ENCODE results near the gene CAMK2D.
"Not testable (repeated sequence)": the region's sequence is repeated elsewhere in the genome, so short reads cannot be mapped to it uniquely, and the experiment has no call there.

Gene CAMK2D

DNA sequence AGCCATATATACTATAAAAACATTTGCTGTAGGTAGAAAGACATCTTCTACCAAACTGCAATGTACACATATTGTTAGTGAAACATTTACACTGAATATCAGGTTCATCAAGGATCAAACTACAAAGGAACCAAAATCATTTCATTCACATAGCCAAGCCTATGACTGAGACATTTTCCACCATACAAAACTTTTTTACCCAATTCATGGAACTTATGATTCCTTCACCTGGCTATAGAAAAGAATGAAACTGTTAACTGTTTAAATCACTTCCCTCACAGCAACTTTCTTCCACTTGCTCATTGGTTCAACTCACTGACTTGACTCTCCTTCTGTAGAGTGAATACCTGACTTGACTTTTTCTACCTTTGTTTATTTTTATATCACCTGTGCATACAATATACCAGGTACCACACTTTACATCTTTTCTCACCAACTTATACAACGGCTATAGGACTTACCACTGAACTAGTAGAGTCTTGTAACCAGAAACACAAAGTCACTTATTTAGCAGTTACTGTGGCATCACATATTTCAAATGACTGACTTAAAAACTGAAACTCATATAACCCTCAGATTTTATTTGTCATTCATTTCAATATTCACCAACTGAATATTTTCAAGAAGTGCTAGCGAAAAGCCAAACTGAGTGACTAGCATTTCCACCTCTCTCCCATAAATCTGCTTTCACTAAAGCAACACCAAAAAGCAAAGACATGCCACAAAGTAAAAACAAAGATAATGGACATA lies 30.9 kb downstream of the CAMK2D start:
- DNase-seq = no peak

DNA sequence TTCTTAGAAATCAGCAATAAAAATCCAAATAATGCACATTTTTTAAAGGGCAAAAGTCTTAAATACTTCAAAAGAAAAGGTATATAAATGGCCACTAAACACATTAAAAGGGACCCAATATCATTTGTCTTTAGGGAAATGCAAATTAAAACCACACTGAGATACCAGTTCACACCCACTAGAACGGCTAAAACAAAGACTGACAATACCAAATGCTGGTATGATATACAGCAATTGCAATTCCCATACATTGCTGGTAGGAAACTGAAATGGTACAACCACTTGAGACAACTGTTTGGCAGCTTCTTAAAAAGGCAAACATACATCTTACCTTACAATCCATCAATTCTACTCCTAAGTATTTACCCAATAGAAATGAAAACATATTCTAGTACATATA lies 33.7 kb downstream of the CAMK2D start:
- no peak for DNase-seq

DNA sequence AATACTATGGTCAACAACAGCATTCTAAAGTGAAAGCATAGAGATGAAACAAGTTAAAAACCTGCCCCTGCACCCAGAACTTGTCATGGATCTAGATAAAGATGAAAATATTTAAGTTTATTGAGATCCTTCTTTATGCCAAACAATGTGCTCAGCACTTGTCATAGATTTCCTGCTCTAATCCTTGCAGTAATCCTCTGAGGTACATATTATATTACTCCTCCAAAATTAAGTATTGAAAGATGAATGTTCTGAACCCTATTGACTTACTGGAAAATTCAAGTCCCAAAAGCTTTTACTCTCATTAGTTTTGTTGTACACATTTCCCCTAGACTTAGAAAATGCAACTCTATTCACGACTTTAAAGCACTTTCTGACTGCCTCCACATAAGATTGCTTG lies 35.6 kb downstream of the CAMK2D start:
- DNase-seq = no peak

DNA sequence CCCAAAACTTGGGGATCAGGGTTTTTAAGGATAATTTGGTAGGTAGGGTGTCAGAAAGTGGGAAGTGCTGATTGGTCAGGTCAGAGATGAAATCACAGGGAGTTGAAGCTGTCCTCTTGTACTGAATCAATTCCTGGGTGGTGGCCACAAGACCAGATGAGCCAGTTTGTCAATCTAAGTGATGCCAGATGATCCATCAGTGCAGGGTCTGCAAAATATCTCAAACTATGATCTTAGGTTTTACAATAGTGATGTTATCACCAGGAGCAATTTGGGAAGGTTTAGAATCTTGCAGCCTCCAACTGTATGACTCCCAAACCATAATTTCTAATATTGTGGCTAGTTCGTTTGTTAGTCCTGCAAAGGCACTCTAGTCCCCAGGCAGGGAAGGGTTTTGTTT lies 43.3 kb downstream of the CAMK2D start:
- no peak for DNase-seq

DNA sequence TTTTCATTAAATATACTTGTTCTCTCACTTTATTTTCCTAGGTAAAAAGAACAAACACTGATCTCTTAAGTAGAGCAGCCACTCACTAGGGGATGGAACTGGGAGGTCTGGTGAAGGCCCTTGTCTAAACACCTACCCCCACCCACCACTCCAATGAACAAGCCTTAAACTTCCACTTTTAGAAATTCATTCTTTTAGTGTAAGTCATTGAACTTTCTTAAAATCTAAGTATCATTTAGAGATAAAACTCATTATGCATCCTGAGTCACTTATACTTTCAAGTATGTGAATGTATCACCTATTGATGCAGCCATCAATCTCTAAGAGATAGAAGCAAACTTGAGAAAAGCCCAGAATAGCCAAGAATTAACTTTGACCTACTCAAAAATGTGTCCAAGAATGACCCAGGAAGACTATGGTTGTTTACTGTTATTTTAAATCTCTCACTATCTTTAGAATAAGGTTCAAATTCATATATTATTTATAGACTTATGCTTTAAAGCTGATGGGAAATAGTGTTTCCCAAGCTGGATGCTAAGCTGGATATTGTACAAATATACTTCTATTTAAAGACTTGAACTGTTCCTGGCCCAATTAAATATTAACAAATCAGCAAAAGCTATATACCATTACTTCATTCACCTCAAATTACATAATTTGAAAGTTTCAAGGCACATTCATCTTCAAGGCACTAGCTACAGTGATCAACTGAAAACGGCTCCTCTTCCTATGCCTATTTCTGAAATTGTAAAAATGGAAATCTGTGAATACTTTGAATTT lies 49.5 kb downstream of the CAMK2D start:
- DNase-seq = peak in 1 of 2 experiments; percentile 52

DNA sequence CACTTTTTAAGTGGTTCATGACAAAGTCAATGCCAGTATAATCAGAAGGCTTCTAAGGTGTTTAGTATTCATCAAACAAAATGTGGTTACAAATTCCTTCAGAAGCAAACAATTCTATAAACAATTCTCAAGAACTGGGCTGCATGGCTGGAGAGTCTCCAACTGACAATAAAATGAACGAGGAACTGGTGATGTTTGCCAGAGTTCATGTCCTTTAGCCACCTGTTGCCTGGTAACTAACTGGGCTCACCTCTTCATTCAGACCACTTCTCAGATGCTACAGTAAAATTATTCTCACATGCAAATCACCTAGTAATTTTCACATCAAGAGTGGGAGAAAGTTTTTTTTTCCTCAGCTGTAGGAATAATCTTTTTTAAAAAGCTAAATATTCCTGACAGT lies 53.3 kb downstream of the CAMK2D start:
- peak; percentile 52 to 78 for DNase-seq

DNA sequence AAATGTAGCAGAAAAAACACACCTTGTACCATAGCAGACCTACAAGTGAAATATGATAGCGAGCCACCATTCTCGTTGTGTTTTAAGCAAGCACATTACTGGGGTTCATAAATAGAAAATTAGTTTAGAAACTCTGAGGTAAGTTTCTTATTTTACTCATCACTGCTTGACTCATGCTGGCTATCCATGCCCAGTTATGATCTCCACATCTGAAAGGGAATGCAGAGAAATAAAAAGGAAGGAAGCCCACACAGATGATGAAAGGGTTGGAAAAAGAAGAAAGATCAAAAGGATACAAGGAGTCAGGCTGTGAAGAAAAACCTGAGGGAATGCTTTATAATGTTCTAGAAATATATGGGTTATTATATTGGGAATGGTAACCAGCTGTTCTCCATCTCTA lies 54.5 kb downstream of the CAMK2D start:
- DNase-seq = peak in 1 of 2 experiments; percentile 25

DNA sequence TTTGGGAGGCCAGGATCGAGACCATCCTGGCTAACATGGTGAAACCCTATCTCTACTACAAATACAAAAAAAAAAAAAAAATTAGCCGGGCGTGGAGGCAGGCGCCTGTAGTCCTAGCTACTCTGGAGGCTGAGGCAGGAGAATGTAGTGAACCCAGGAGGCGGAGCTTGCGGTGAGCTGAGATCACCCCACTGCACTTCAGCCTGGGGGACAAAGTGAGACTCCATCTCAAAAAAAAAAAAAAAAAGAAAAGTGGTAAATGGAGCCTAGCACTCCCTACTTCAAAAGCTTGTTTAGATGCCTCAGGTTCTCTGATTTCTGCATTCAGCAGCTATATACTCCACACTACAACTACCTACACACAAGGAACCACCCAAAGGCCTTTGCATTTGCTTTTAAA lies 56.4 kb downstream of the CAMK2D start:
- DNase-seq = not testable (repeated sequence)

DNA sequence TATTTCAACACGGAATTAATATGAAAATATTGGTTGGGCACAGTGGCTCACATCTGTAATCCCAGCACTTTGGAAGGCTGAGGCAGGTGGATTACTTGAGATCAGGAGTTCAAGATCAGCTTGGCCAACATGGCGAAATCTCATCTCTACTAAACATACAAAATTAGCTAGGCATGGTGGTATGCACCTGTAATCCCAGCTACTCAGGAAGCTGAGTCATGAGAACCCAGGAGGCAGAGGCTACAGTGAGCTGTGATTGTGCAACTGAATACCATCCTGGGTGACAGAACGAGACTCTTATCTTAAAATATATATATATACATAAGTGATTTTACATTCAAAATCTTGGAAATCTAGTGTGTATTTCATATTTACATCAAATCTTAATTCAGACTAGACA lies 58.9 kb downstream of the CAMK2D start:
- not testable (repeated sequence) for DNase-seq

DNA sequence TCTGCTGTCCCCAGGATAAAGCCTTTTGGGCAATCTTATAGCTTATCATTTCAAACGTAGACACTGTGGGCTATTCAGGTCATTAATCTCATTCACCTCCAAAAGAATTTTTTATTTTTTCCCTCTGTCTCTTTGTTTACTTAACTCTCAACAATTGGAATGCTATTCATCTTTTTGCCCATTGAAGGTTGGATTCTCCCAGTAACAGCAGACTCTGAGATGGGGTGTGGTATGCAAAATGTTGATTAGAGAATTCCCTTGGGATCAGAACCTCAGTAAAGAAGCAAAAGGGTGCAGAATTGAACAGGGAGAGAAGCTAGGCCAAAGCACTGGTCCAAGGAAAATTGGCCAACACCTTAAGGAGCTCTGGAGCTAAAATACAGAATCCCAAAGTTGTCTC lies 60.4 kb downstream of the CAMK2D start:
- DNase-seq = peak in 1 of 2 experiments; percentile 40

DNA sequence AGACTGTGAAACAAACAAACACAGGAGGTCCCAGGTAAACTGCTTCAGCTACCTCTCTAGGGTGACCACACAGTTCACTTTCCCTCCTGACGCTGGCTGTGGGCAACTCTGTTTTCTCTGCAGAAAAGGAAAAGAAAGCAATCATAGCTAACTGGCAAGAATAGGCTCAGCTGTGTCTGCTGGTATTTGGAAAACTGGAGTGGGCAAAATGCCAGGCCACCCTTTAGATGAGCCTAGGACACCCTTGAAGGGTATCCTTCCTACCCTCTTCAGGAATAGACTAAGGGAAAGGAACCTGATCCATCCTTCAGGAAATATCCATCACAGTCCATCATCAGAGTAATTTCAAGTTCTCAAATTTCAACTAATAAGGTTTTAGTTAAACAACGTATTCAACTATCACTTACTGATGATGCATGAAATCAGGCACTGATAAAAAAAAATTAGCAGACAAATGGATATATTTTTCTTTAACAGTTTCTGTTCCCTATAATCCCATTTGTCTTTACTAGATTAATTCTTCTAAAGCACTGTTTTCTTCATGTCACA lies 60.9 kb downstream of the CAMK2D start:
- no peak for DNase-seq

DNA sequence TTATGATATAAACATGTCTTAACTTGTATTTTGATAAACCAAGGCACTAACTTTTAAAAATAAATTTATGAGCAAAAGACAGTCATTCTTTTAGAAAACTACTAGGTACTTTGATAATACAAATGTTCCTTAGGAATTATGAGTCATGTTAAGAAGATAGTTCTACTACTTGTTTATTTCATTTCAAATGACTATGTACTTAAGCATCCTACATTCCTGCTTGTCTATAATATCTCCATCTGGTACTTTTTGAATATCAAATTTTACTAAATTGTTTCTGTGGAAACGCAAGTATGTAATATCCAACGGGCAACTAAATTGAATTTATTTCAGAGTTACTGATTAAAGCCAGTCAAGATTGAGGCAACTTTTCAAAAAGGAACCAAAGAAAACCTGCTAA lies 61.8 kb downstream of the CAMK2D start:
- DNase-seq = no peak

DNA sequence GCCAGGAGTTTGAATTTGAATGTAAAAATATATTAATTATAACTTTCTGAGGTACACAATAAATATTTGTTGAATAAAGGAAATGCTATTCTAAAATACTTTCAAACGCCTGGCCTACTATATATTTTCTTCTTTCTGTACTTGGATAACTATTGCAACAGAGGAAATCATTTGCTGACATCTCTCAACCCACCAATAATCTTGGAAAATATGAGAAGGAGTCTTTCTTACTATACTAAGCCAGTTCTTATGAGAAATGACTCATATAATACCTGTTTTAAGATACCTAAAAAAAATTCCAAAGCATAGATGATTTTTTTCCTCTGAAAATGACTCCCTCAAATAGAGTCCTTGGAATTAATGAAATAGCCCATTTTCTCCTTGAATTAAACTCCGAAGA lies 64.1 kb downstream of the CAMK2D start:
- no peak for DNase-seq

DNA sequence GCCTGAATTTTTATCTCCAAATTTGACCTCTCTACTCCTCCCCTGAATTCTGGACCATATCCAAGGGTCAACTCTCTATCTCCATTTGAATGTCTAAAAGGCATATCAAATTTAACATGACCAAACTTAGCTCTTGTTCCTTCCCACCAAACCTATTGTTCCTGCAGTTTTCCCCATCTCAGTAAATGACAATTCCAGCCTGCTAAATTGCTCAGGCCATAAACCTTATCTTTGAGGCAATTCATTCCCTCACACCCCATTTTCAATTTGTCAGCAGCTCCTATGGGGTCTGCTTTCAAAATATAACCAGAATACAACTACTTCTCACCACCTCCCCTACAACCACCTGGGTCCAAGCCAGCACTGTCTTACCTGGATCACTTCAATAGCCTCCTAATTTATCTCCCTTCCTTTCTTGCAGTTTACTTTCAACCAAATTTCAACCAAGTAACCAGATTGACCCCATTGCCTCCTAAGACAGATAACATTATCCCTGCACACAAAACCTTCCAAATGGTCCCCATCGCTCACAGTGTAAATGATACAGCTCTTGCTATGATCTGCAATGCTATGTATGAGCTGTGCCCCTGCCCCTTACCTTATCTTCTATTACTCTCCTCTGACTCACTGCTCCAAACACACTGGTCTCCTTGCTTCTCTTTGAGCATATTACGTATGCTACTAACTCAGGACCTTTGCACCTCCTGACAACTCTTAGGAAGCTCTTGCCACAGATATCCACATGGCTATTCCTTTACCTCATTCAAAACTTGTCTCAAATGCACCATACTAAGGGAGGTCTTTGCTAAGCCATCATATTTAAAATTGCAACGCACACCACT lies 66.0 kb downstream of the CAMK2D start:
- DNase-seq = no peak

DNA sequence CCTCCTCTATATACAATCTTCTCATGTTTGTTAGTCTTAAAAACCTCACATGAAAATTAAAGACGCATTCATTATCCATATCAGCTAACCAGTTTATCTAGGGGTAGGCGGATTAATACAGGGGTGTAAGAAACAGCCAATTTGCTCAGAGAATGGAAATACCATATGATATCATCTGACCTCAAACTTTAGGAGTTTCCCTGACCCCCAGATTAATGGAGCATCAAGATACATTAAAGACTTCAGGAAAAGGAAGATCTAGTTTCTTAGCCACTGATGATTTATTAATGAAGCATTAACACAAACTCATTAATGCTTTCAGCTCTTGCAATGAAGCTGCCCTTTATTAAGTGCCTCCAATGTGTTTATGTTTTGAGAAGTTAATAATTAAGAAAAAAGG lies 67.5 kb downstream of the CAMK2D start:
- DNase-seq = no peak

DNA sequence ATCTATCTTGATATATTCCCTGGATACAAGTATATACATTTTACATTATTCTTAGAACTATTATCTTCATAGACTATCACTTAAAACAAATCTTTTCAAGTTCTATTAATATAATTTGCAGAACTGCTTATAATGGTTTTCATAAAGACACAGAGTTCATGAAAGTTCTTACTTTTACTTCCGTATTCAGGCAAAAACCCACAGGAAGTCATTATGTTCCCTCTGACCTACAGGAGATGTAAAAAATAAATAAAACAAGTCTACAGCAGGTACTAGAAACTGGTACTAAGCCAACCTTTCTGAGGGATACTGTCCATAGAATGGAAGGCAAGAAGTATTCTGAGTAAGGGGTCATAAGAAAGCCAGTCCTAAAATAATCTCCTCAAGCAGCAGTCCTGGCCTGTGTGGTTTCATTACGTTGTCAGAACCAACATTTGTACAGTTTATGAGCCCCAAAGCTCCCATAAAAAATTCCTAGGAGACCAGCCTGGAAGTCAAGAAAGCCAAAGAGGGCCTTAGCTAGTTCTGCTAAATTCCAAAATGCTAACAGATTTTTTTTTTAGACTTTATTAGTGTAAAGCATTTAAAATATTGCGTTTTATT lies 68.6 kb downstream of the CAMK2D start:
- peak in 1 of 2 experiments; percentile 2 for DNase-seq

DNA sequence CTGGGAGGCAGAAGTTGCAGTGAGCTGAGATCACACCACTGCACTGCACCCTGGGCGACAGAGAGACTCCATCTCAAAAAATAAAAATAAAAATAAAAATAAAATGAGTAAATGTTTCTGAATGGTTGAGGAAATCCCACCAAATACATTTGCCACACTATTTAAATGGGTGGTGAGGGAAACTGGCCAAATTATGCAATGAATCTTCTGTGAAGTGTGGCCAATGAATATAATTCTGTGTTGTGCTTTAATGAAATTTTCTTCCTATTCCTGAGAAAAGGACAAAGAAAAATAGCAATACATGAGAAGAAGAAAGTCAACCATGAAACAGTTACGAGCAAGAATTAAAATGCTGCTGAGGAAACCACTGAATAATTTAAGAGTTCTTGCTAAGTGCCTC lies 69.9 kb downstream of the CAMK2D start:
- DNase-seq = no peak

DNA sequence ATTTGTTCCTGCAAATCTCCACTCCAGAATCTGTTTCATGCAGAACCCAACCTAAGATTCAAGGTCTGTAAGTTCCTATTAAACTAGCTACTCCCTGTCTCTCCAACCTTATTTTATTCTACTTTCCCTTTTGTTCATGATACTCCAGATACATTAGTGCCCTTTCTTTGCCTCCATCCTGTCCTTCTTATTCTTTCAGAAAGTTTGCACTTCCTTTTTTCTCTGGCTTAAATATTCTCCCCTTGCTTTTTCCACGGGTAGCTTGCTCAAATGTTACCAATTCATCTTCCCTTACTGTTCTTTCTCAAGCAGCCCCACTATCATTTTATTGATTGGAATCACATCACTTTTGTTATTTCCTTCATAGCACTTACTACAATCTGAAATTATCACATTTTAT lies 72.1 kb downstream of the CAMK2D start:
- no peak for DNase-seq

DNA sequence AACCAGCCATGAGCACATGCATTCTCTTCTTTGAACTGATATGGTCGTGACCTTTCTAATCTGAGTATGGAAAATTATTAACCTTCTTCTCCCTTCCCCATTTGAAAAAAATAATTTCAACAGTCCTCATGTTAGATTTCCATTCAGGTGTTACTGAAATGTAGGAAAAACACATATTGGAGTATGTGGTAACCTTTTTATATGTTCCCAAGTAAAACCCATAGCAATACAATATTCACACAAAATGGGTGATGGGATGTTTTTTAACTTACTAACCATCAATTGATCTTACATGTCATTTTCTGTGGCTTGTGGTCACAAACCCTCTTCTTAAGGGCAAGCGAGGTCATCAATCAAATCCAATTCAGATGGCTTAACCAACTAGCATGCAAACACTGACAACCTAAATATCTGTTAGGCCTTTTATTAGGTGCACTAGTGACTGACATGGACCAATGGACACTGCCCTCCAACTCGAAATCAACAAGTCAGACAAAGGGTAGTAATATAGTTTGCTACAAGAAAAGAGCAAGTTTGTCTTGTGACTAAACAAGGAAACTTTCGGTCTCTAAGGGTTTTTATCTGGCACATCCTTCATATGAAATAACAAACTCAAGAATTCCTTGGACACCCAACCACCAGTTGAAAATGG lies 74.3 kb downstream of the CAMK2D start:
- no peak for DNase-seq

DNA sequence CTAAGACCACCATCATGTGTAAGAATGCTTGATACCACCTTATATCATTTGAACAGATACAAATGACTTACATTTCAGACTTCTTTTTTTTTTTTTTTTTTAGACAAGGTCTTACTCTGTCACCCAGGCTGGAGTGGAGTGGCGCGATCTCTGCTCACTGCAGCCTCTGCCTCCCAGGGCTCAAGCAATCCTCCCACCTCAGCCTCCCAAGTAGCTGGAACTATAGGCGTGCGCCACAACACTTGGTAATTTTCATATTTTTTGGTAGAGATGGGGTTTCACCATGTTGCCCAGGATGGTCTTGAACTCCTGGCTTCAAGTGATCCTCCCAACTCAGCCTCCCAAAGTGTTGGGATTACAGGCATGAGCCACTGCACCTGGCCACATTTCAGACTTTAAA lies 76.4 kb downstream of the CAMK2D start:
- not testable (repeated sequence) for DNase-seq

DNA sequence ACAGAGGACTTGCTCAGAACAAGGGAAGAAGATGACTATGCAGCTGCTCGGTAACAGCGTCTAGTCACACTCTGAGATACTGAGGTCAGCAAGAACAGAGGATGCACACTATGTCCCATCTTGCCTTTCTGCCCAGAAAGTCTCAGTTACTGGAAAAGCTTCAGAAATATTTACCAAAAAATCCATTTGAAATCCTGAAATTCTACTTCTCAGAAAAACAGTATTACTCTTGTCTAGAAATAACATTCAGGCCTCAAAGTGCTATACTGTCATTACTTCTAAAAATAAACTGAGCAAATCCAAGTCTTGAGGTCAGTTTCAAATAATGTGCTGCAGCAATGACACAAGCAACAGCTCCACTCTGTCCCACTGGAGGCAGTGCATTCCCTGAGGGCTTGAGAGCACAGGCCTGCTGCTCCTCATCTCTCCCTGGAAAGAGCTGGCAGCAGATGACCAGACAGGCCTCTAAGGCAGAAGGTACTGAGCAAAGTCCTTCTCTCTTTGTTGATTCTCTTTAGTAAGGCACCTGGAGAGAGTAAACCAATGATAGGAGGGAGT lies 76.9 kb downstream of the CAMK2D start:
- peak in 1 of 2 experiments; percentile 61 for DNase-seq

Measured in NCI-H526 (cell line).